ENCODE measurements around the gene TBC1D14. TPM values are rescaled to one million over a fixed set of nuclear protein-coding genes. Genes with fewer than 3 reads are reported as not detected.
A peak's percentile ranks its signal among the peaks of the same experiment; 100 is the strongest.

Gene TBC1D14
- polyA plus RNA-seq, 3 donors, result 36.3 to 44.7 (median 39.3) TPM

DNA sequence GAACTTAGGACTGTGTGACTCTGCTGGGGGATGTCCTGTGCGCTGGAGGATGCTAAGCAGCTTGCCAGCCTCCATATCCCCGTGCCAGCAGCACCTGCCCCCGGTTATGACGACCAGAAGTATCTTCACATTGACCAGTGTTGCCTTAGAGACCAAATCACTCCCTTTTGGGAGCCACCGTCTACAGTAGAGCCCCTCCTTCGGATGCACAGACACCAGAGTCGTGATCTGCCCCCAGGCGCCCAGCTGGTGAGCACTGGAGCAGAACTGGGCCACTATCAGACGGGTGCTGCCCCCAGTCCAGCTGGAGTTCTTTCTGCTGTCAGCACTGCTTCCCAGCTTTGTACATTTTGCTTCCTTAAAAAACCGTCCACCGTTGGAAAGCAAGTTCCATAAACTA lies 103.5 kb downstream of the TBC1D14 start:
- no peak overlapping the region for H3K4me3 ChIP-seq (replicated peaks in 1 of 3; ENCODE audit: low read depth in 2 of 3, low read length in 3 of 3)
- TF ChIP-seq, protein P1, sequence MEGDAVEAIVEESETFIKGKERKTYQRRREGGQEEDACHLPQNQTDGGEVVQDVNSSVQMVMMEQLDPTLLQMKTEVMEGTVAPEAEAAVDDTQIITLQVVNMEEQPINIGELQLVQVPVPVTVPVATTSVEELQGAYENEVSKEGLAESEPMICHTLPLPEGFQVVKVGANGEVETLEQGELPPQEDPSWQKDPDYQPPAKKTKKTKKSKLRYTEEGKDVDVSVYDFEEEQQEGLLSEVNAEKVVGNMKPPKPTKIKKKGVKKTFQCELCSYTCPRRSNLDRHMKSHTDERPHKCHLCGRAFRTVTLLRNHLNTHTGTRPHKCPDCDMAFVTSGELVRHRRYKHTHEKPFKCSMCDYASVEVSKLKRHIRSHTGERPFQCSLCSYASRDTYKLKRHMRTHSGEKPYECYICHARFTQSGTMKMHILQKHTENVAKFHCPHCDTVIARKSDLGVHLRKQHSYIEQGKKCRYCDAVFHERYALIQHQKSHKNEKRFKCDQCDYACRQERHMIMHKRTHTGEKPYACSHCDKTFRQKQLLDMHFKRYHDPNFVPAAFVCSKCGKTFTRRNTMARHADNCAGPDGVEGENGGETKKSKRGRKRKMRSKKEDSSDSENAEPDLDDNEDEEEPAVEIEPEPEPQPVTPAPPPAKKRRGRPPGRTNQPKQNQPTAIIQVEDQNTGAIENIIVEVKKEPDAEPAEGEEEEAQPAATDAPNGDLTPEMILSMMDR (IDR thresholded peaks at IDR 0.05), result no peak
- 99% methylated on average over 11 of the region's 11 CpGs for WGBS (ENCODE audit: insufficient coverage)
- H2AFZ ChIP-seq (ENCODE audit: insufficient read depth, low read depth, low read length, poor library complexity, severe bottlenecking), result no peak overlapping the region
- peaks cover 71 to 95% of the 10 kb centered on the region in 2 donors for H3K36me3 Mint-ChIP-seq
- H3K27me3 ChIP-seq (ENCODE audit: control insufficient read depth in 2 of 2, insufficient read depth in 2 of 2, low read length in 2 of 2), result no peaks in the 10 kb centered on the region
- H3K36me3 ChIP-seq (replicated peaks in 1 of 2; ENCODE audit: control insufficient read depth in 1 of 2, insufficient read depth in 2 of 2, low read length in 2 of 2), result peaks cover 86 to 99% of the 10 kb centered on the region in 2 donors
- peaks cover 5% of the 10 kb centered on the region for H3K4me1 Mint-ChIP-seq
- no peak for DNase-seq
- H3K9ac ChIP-seq (ENCODE audit: insufficient read depth, low read length, poor library complexity, severe bottlenecking), result no peak overlapping the region
- H3K27ac ChIP-seq (ENCODE audit: low read depth in 1 of 2, low read length in 2 of 2), result no peak overlapping the region
- H3K9me3 ChIP-seq (replicated peaks in 1 of 2; ENCODE audit: control insufficient read depth in 1 of 2, insufficient read depth in 1 of 2, low read length in 2 of 2), result no peaks in the 10 kb centered on the region
- H3K4me3 Mint-ChIP-seq, result no peak overlapping the region
- peak overlapping the region in 3 of 7 donors; percentile 33 to 54 (median 37) for H3K27ac Mint-ChIP-seq
- H3K4me1 ChIP-seq (ENCODE audit: control insufficient read depth in 1 of 2, insufficient read depth in 2 of 2, low read length in 2 of 2), result no peaks in the 10 kb centered on the region
- peaks cover 69% of the 10 kb centered on the region for H4K20me1 ChIP-seq (ENCODE audit: insufficient read depth, low read length)
- no peaks in the 10 kb centered on the region for H3K9me3 Mint-ChIP-seq
- no peak overlapping the region for H3K4me2 ChIP-seq (replicated peaks; ENCODE audit: extremely low read depth, low read length, poor library complexity, severe bottlenecking)
- intact Hi-C loops (cut with micrococcal nuclease), result no loop called here
- no peaks in the 10 kb centered on the region for H3K27me3 Mint-ChIP-seq (ENCODE audit: low read depth in 3 of 3)
- no peaks in the 10 kb centered on the region for H3K79me2 ChIP-seq (ENCODE audit: insufficient read depth, low read length)

DNA sequence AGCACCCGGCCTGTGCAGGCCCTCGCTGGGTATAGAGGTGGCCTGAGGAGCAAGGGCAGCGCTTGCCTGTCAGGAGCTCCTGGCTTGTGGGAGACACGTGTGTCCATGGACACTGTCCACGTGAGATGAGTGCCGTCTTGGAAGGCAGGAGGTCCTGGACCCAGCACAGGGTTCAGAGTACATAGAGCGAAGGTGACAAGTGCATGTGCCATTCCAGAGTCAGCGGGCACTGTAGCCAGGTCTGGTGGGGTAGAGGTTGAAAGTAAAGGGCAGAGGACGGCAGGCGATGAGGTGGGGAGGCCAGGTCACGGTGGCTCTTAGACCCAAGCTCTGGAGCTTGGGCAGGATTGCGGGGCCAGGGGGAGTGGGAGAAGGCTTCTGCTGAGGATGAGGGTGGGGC lies 105.2 kb downstream of the TBC1D14 start:
- no peak overlapping the region for H3K27ac ChIP-seq (ENCODE audit: low read depth in 1 of 2, low read length in 2 of 2)
- H3K36me3 Mint-ChIP-seq, result peaks cover 71 to 95% of the 10 kb centered on the region in 2 donors

More for the DNA sequence above, 105.2 kb downstream of the TBC1D14 start:
- H3K4me3 Mint-ChIP-seq, result no peak overlapping the region
- H3K4me1 ChIP-seq (ENCODE audit: control insufficient read depth in 1 of 2, insufficient read depth in 2 of 2, low read length in 2 of 2), result no peaks in the 10 kb centered on the region
- peaks cover 82 to 99% of the 10 kb centered on the region in 2 donors for H3K36me3 ChIP-seq (replicated peaks in 1 of 2; ENCODE audit: control insufficient read depth in 1 of 2, insufficient read depth in 2 of 2, low read length in 2 of 2)
- WGBS (ENCODE audit: insufficient coverage), result 98% methylated on average over 12 of the region's 12 CpGs
- no peak overlapping the region for H2AFZ ChIP-seq (ENCODE audit: insufficient read depth, low read depth, low read length, poor library complexity, severe bottlenecking)
- no peaks in the 10 kb centered on the region for H3K79me2 ChIP-seq (ENCODE audit: insufficient read depth, low read length)
- intact Hi-C loops (cut with micrococcal nuclease), result no loop called here
- no peak overlapping the region for H3K4me3 ChIP-seq (replicated peaks in 1 of 3; ENCODE audit: low read depth in 2 of 3, low read length in 3 of 3)
- no peaks in the 10 kb centered on the region for H3K27me3 ChIP-seq (ENCODE audit: control insufficient read depth in 2 of 2, insufficient read depth in 2 of 2, low read length in 2 of 2)
- no peaks in the 10 kb centered on the region for H3K9me3 Mint-ChIP-seq
- no peaks in the 10 kb centered on the region for H3K9me3 ChIP-seq (replicated peaks in 1 of 2; ENCODE audit: control insufficient read depth in 1 of 2, insufficient read depth in 1 of 2, low read length in 2 of 2)
- H3K4me1 Mint-ChIP-seq, result peaks cover 5% of the 10 kb centered on the region
- H3K4me2 ChIP-seq (replicated peaks; ENCODE audit: extremely low read depth, low read length, poor library complexity, severe bottlenecking), result no peak overlapping the region
- no peaks in the 10 kb centered on the region for H3K27me3 Mint-ChIP-seq (ENCODE audit: low read depth in 3 of 3)
- no peak overlapping the region for H3K9ac ChIP-seq (ENCODE audit: insufficient read depth, low read length, poor library complexity, severe bottlenecking)
- no peak for DNase-seq
- TF ChIP-seq, protein P1 (IDR thresholded peaks at IDR 0.05), result no peak
- peak overlapping the region in 5 of 7 donors; percentile 23 to 76 (median 46) for H3K27ac Mint-ChIP-seq
- H4K20me1 ChIP-seq (ENCODE audit: insufficient read depth, low read length), result peaks cover 77% of the 10 kb centered on the region

Measured in CD14-positive monocyte (primary cell).